ENCODE results near the gene PCSK7.
"Not testable (repeated sequence)": the region's sequence is repeated elsewhere in the genome, so short reads cannot be mapped to it uniquely, and the experiment has no call there.

The PCSK7 gene

DNA sequence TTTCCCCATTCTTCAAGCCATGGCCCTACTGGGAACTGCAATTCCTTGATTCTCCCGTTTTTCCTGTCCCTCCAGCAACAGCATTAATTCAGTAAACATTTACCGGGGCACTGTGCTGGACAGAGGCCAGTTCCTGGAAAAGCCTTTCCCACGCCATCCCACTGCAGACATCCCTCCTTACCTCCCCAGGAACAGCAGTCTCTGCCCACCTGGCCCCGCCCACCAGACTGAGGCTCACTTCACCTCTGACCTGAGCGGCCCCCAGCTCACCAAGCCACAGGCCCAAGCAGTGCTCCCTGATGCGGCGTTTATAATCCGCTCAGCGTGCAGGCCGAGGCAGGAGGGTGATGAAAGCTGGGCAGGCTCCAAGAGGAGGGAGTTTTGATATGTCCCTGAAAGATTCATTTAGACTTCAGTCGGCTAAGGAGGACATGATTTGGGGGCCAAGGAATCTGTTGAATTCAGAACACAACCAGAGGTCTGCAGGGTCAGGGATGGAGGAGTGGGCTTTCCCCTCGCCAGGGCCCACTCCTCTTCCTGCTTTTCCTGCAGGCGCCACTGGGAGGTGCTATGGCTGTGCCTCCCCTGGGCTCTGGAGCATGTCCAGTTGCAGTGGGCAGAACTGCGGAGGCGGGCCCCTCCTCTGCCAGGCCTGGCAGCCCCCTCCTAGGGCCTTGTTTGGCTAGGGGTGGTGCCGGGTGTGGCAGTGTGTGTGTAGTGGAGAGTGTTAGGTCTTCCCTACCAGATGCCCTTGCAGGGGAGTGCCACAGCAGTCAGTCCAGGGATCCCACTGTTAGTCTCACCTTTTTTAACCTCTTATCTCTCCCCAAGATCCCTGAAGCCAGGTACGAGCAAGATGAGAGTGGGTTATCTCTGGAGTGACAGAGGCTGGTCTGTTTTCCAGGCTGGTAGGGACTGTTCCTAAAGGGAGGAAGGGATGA lies 34.1 kb downstream of the PCSK7 start:
- FAIRE-seq = no peak

DNA sequence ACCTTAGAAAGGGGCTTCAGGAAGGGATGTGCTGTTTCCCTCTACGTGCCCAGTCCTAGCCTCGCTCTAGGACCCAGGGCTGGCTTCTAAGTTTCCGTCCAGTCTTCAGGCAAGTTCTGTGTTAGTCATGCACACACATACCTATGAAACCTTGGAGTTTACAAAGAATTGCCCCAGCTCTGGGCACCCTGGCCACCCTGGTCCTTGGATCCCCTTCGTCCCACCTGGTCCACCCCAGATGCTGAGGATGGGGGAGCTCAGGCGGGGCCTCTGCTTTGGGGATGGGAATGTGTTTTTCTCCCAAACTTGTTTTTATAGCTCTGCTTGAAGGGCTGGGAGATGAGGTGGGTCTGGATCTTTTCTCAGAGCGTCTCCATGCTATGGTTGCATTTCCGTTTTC lies 34.9 kb downstream of the PCSK7 start:
- FAIRE-seq = no peak

DNA sequence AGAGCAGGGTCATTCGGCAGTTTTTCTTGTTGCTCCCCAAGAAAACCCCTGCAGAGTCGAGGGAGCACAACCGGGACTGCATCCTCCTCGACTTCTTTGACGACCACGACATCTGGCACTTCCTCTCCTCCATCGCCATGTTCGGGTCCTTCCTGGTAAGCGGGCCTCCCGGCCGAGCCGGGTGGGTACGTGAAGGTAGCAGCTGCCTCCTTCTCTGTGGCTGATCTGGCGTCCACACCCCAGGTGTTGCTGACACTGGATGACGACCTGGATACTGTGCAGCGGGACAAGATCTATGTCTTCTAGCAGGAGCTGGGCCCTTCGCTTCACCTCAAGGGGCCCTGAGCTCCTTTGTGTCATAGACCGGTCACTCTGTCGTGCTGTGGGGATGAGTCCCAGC lies 36.1 kb downstream of the PCSK7 start:
- no peak for FAIRE-seq

DNA sequence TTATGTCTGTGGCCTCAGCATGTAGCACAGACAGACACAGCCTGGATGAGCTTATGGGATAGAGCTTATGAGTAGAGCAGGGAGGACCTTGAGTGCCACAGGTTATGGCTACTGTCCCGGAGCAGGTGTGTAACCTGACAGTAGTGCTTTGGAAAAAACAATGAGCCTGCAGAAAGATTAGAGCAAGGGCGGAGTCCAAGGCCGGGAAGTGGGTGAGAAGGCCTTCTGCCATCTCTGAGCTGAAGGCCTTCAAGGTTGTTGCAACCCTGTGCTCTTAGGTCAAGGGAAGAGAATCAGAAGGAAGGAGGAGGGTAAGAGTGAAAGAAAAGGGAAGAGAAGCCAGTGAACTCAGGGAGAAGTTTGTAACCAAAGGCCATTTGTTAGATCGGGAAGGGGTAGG lies 36.6 kb downstream of the PCSK7 start:
- FAIRE-seq = no peak

DNA sequence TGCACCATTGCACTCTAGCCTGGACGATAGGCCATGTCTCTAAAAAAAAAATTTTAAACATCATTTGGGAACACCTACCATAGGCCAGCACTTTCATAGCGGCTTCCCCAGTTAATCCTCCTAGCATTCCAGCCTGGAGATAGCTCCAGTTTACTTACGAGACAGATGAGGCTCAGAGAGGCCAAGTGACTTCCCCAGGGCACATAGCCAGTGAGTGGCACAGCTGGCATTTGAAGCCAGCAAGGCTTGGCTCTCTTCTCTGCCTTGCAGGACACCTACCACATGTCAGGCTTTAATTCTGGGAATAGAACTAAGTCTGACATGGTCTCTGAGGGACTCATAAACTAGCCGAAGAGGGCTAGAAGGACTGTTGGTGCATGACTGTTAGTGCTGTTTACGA lies 37.6 kb downstream of the PCSK7 start:
- FAIRE-seq = no peak

DNA sequence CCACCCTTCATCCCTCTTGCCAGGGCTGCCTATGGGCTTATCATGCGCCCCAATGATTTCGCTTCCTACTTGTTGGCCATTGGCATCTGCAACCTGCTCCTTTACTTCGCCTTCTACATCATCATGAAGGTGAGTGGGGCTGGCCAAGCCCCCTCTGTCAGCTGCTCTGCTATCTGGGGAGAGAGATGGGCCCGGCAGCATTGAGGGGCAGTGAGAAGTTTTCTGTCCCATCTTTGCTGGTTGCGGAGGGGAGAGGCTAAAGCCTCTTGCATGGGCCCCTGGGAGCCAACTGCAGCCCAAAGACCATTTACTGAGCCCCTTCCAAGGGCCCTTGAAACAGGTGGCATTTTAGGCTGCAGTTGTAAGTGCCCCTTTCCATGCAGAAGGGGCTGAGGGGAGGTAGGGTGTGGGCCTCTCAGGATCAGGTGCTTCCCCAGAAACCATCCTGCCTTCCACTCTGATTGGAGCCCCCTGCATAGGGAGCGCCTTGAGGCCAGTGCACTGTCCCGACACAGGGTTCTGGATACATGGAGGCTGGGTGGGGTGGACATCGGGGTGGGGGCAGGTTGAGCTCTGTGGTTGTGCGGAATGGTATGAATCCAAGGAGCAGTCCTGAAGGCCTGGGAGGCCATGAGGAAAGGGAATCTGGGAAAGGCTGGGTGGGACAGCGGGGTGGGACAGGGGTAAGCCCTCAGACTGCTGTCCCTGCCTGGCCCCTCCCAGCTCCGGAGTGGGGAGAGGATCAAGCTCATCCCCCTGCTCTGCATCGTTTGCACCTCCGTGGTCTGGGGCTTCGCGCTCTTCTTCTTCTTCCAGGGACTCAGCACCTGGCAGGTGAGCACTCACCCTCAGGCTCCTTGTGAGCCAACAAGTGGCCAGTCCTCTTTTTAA lies 38.5 kb downstream of the PCSK7 start:
- no peak for FAIRE-seq

DNA sequence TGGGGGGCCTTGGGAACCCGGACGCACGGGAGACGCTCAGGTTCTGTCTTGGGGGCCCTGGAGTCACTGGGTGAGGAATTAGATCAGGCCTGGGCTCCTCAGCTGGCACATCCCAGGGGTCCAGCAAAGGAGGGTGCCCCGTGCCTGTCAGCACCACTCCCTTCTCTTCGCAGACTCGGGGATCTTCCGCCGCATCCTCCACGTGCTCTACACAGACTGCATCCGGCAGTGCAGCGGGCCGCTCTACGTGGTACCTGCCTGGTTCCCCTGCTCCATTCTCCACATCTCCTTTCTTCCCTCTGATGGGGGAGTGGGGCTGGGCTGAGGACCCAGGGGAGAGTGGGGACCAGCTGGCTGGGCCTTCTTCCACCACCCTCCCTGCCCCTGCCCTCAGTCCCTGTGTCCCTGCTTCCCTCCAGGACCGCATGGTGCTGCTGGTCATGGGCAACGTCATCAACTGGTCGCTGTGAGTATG lies 39.4 kb downstream of the PCSK7 start:
- no peak for FAIRE-seq

DNA sequence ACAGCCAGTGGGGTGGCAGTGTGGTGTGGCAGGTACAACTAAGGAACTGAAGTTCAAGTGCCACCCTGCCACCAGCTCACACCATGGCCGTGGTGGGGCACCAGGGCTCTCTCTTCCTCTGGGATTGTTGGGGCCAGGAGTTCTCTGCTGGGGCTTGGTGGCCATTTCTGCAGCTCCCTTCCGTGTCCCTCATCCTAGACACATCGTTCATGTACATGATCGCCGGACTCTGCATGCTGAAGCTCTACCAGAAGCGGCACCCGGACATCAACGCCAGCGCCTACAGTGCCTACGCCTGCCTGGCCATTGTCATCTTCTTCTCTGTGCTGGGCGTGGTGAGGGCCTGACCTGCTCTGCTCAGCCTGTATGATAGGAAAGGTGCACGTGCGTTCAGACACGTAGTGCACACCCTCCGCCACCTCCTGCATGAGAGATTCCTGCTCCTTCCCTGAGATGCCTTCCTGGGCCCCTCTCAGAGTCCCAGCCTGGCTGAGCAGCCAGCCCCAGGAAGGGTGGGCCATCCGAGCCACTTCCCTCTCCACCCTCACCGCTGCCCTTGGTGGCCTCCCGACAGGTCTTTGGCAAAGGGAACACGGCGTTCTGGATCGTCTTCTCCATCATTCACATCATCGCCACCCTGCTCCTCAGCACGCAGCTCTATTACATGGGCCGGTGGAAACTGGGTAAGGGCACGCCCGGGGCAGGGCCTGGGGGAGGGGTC lies 40.0 kb downstream of the PCSK7 start:
- no peak for FAIRE-seq

DNA sequence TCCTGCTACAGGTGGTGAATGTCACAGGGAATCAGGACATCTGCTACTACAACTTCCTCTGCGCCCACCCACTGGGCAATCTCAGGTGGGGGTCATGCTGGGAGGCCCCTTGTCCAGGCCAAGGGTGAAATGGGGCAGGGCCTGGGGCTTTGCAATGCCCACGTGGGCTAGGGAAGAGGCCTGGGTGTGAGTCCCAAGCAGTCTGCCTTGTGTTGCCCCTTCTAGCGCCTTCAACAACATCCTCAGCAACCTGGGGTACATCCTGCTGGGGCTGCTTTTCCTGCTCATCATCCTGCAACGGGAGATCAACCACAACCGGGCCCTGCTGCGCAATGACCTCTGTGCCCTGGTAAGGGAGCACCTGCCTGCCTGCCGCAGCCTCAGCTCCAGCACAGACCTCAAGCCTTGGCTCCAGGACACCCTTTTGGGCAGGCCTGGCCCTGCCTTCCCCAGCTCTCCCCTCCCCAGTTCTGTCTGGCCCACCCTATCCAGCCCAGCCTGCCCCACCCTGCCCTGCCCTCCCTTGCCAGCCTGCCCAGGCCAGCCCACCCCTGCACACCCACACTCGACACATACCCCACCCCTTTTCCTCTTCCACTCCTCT lies 41.8 kb downstream of the PCSK7 start:
- no peak for FAIRE-seq

DNA sequence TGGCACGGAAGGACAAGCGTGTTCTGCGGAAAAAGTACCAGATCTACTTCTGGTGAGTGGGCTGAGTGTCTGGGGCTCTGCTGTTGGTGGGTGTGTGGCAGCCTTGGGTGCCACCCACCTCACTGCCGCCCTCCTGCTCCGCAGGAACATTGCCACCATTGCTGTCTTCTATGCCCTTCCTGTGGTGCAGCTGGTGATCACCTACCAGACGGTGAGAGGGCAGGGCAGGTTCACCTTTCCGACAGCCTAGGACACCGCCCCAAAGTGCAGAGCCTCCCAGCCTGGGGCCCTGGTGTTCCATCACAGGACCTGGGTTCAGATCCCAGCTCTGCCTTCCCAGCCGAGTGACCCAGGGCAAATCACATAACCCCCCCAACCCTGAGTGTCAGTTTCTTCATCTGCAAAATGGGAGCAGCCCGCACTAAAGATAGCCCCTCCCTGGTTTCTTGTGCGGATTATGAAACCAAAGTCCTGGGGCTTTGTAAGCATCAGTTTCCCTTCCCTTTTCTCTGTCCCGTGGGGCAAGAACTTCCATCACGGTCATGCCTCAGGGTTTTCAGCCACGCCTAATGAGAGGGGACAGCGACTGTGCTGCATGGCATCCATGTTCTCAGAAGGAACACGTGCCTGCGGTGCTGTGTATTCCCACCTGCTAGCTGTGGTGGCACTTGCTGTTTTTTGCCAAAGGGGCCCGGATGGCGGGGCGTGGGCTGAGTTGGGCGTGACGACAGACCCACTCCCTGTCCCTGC lies 42.5 kb downstream of the PCSK7 start:
- FAIRE-seq = no peak

DNA sequence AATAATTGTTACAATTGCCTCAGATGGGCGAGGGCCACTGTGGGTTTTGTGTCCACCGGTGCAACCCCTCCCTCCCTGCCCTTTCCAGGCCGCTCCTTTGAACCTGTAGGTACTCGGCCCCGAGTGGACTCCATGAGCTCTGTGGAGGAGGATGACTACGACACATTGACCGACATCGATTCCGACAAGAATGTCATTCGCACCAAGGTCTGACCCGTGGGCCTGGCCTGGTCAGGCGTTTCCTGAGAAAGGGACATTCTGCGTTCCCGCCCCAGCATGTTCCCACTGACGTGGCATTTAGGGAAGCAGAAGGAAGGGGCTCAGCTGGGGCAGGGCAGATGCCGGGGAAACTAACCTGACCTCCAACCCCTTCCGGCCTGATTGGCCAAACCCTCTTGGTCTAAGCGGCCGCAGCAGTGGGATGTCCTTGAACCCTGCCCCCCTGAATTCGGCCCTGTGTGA lies 43.2 kb downstream of the PCSK7 start:
- no peak for FAIRE-seq

DNA sequence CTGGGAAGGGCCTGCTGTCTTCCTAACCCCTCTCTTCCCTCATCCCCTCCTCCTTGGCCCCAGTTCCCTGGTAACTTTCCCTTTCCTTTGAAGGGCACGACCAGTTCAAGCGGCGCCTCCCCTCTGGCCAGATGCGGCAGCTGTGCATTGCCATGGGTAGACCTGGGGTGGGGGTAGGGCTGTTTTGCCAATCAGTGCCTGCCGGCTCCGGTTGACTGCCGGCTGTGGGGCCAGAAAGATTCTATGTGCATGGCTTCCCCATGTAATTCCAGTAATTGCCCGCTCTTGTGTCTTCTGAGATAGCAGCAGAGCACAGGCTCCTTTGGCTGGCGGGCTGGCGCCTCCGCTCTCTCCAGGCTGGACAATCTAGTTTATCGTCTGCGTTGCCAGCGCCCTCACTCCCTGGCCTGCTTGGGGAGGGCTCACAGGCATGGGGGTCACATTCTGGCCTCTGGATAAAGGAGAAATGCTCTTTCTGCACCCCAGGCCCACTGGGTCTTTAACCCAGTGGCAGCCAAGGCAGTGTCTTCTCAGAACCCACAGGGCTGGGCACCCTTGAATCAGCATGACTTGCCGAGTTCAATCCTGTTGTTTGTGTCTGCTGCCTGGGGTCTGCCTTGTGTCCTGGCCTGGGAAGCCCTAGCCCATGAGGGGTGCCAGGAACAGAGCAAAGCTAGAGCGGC lies 43.9 kb downstream of the PCSK7 start:
- FAIRE-seq = no peak

DNA sequence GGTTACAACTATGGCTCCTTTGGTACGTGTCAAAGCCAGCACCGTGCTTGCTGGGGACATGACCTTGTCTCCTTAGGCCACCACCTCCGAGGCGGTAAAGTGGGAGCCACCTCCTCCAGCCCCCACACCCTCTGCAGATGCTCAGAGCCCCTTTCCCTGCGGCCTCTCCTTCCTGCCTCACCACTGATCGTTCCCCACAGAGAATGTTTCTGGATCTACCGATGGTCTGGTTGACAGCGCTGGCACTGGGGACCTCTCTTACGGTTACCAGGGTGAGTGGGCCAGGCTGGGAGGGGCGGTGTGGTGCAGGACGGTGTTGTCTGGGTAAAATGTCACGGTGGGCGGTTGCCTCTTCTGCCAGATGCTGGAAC lies 44.5 kb downstream of the PCSK7 start:
- FAIRE-seq = no peak

DNA sequence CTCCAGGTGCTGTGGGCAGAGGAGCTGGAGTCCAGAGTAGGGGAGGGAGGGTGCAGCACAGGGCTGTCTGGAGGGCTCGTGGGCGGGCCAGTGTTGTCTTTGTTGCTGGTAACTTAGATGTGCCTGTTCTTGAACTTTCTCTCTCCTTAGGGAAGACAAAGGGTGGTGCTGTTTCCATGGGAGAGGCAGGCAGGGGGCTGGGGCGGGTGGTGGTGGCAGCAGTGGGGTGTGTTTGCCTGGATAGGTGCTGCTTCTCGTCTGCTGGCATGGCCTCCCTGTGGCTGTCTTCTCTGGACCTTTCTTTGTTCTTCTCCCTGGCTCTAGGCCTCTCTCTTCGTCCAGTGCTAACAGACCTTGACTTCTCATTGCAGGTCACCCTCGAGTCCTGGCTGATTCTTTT lies 44.9 kb downstream of the PCSK7 start:
- FAIRE-seq = no peak

DNA sequence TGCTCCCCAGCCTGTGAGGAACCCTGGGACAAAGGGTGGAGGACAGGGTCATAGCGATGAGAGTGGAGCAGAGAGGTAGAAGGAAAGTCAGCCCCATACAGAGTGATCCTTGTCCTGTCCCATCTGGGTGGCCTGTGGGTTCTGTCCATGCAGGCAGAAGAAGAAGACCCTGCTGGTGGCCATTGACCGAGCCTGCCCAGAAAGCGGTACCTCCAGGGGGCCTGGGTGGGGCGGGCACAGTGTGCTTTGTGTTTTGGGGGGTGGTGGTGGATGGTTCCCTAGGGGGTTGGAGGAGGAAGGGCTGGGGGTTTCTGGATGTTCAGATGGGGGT lies 45.5 kb downstream of the PCSK7 start:
- no peak for FAIRE-seq

DNA sequence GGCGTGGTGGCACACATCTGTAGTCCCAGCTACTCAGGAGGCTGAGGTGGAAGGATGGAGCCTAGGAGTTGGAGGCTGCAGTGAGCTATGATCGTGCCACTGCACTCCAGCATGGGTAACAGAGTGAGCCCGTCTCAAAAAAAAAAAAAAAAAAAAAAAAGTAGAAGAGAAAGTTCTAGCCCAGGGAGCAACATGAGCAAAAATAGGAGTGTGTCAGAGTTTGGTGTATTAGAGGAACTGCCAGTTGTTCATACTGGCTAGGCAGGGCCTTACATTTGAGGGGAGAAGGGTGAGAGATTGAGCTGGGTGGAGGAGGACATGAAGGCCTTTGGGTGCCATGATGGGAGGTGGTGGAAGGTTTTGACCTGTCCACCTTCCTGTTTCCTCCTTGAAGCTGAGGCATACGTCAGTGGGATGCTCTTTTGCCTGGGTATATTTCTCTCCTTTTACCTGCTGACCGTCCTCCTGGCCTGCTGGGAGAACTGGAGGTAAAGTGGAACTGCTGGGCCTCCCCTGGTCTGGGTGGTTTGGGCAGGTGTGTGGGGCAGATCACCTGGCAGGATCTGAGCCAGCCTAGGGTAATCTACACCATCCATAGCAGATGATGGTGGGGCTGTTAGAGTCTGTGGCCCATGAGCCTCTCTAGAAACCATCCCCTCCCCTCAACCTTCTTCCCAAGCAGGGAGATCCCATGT lies 46.0 kb downstream of the PCSK7 start:
- no peak for FAIRE-seq

DNA sequence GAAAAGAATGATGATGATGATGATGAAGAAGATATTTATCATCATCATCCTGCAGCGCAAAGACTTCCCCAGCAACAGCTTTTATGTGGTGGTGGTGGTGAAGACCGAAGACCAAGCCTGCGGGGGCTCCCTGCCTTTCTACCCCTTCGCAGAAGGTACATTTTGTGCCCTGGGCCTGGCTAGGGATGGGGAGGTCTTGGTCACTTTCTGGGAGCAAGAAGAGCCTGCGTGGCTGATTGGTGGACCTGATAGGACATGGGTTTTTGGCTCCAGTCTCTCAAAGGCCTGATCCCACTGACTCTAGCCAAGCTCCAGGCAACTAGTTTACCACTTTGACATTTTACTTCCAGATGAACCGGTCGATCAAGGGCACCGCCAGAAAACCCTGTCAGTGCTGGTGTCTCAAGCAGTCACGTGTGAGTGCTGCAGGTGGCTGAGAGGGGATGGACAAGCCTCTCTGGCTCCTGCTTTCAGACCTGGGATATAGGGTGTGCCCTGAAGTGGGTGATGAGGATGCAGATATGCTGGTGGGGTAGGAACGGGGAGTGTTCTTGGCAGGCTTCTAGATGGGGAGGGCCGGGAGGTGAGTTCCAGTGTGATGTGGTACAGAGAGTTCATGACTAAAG lies 48.0 kb downstream of the PCSK7 start:
- FAIRE-seq = no peak

DNA sequence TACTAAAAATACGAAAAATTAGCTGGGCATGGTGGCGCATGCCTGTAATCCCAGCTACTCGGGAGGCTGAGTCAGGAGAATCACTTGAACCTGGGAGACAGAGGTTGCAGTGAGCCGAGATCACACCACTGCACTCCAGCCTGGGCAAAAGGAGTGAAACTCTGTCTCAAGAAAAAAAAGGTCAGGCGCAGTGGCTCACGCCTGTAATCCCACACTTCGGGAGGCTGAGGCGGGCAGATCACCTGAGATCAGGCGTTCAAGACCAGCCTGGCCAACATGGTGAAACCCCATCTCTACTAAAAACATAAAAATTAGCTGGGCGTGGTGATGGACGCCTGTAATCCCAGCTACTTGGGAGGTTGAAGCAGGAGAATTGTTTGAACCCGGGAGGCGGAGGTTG lies 48.7 kb downstream of the PCSK7 start:
- FAIRE-seq = not testable (repeated sequence)

DNA sequence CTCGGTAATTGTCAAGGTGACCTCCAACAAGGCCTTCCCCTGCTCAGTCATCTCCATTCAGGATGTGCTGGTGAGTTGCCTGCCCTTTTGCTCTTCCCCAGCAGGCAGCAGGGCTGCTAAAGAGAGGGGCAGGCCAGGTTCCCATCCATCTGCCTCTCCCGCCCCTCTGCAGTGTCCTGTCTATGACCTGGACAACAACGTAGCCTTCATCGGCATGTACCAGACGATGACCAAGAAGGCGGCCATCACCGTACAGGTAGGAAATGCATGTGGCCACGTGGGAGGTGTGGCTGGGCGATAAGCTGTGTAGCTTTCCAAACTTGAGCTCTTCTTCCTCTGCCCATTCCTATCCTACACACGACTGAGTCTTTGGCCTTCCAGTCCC lies 49.3 kb downstream of the PCSK7 start:
- no peak for FAIRE-seq
